H1 (cell line): ENCODE measurements around the gene SHMT1. TPM values are rescaled to one million over a fixed set of nuclear protein-coding genes. Genes with fewer than 3 reads are reported as not detected.

Experiments
- CTCF ChIA-PET: fragments of 300-600 bp; sonication (Branson Sonifier 250); formaldehyde crosslinking; loops from one replicate; lab custom pipeline; 2021; ENCODE audit not compliant: partially characterized antibody; lab: Charles Lee
- POLR2A ChIA-PET: fragments of 300-600 bp; sonication (Branson Sonifier 250); formaldehyde crosslinking; loops from one replicate; lab custom pipeline; 2021; ENCODE audit warnings: inconsistent platforms; ENCODE audit not compliant: partially characterized antibody; lab: Charles Lee
- DNase-seq, 2 experiments: peaks; one replicate each; pipeline versions ENCODE4 v3.0.0 to v3.0.0-alpha.2; 2010 to 2022; ENCODE audit warnings: low spot score in 2 of 2, low read depth in 1 of 2, mixed read lengths in 1 of 2
- FAIRE-seq: peaks from 2 replicates; lab custom pipeline; 2011; peaks lifted over from hg19 to GRCh38; lab: Jason Lieb, UNC
- H2AFZ ChIP-seq: 2 replicates; pipeline ENCODE4 v1.8.1; 2012; ENCODE audit warnings: low read length, inconsistent platforms
- H2AK5ac ChIP-seq: 2 replicates; pipeline ENCODE4 v1.6.1; 2013; ENCODE audit warnings: low read depth, low read length
- H2BK120ac ChIP-seq: replicated peaks from 2 replicates; pipeline ENCODE3; 2013; ENCODE audit warnings: low read depth, low read length, inconsistent platforms
- H2BK12ac ChIP-seq: 2 replicates; pipeline ENCODE4 v1.6.1; 2013; ENCODE audit warnings: low read depth, low read length
- H2BK15ac ChIP-seq: 2 replicates; pipeline ENCODE4 v1.6.1; 2013; ENCODE audit warnings: low read length
- H2BK20ac ChIP-seq: 2 replicates; pipeline ENCODE4 v1.6.1; 2013; ENCODE audit warnings: low read length
- H2BK5ac ChIP-seq: 2 replicates; pipeline ENCODE4 v1.6.1; 2013; ENCODE audit warnings: low read depth, low read length
- H3K14ac ChIP-seq: 2 replicates; pipeline ENCODE4 v1.6.1; 2013; ENCODE audit warnings: inconsistent platforms; ENCODE audit not compliant: insufficient read length
- H3K18ac ChIP-seq: 2 replicates; pipeline ENCODE4 v1.6.1; 2013; ENCODE audit warnings: low read length; ENCODE audit errors: extremely low read depth
- H3K23ac ChIP-seq: 2 replicates; pipeline ENCODE4 v1.6.1; 2013; ENCODE audit warnings: inconsistent platforms; ENCODE audit not compliant: insufficient read length
- H3K23me2 ChIP-seq: 2 replicates; pipeline ENCODE4 v1.6.1; 2013; ENCODE audit warnings: low read depth, low read length
- H3K27ac ChIP-seq: 2 replicates; pipeline ENCODE4 v1.6.1; 2011; ENCODE audit warnings: low read depth, low read length, inconsistent platforms
- H3K27me3 ChIP-seq, 4 experiments: replicated peaks in 1 of 4; 1 replicate in 1 of 4; 2 replicates in 3 of 4; pipeline versions ENCODE4 v1.6.1 to v1.8.1; 2011 to 2013; ENCODE audit warnings: low read length in 3 of 4, mild to moderate bottlenecking in 3 of 4, inconsistent platforms in 2 of 4, mixed read lengths in 2 of 4, moderate library complexity in 1 of 4; ENCODE audit not compliant: control insufficient read depth in 3 of 4, insufficient read depth in 3 of 4; ENCODE audit errors: extremely low read depth in 1 of 4
- H3K36me3 ChIP-seq, 4 experiments: 2 replicates each; pipeline versions ENCODE4 v1.6.1 to v1.8.1; 2011 to 2013; ENCODE audit warnings: mild to moderate bottlenecking in 4 of 4, low read length in 3 of 4, moderate library complexity in 2 of 4, control low read depth in 1 of 4, inconsistent platforms in 1 of 4; ENCODE audit not compliant: insufficient read depth in 4 of 4, control insufficient read depth in 2 of 4
- H3K4ac ChIP-seq: replicated peaks from 2 replicates; pipeline ENCODE3; 2013; ENCODE audit warnings: low read length, low read depth, mixed read lengths, inconsistent platforms; ENCODE audit not compliant: insufficient read length
- H3K4me1 ChIP-seq, 4 experiments: replicated peaks in 1 of 4; 1 replicate in 1 of 4; 2 replicates in 3 of 4; pipeline versions ENCODE4 v1.6.1 to v1.8.1; 2011 to 2013; ENCODE audit warnings: low read length in 3 of 4, inconsistent platforms in 2 of 4, mixed read lengths in 1 of 4; ENCODE audit not compliant: insufficient read depth in 4 of 4, control insufficient read depth in 3 of 4
- H3K4me2 ChIP-seq, 2 experiments: 2 replicates each; pipeline versions ENCODE4 v1.6.1 to v1.8.1; 2011 to 2013; ENCODE audit warnings: low read depth in 2 of 2, low read length in 2 of 2, control low read depth in 1 of 2, inconsistent platforms in 1 of 2, mild to moderate bottlenecking in 1 of 2; ENCODE audit not compliant: insufficient read depth in 1 of 2
- H3K4me3 ChIP-seq, 4 experiments: fragments of 200-600, 300-600 bp in 1 of 4; sonication (generic), shearing (Covaris generic), sonication (Bioruptor Twin) in 1 of 4; 2 replicates each; pipeline versions ENCODE4 v1.5.1 to v1.8.1; 2011 to 2016; ENCODE audit warnings: low read length in 4 of 4, low read depth in 3 of 4, control low read depth in 2 of 4, inconsistent platforms in 2 of 4, mild to moderate bottlenecking in 2 of 4, mixed read lengths in 1 of 4, moderate library complexity in 1 of 4; ENCODE audit not compliant: insufficient read depth in 2 of 4; ENCODE audit errors: extremely low read depth in 1 of 4
- H3K56ac ChIP-seq: replicated peaks from 2 replicates; pipeline ENCODE3; 2013; ENCODE audit warnings: low read depth, mild to moderate bottlenecking, mixed read lengths, low read length, inconsistent platforms; ENCODE audit not compliant: insufficient read length
- H3K79me1 ChIP-seq: 2 replicates; pipeline ENCODE4 v1.6.1; 2013; ENCODE audit warnings: low read depth, low read length, control low read depth
- H3K79me2 ChIP-seq, 2 experiments: 2 replicates each; pipeline versions ENCODE4 v1.6.1 to v1.8.1; 2012 to 2013; ENCODE audit warnings: low read length in 2 of 2, mild to moderate bottlenecking in 2 of 2, inconsistent platforms in 1 of 2; ENCODE audit not compliant: insufficient read depth in 2 of 2, control insufficient read depth in 1 of 2
- H3K9ac ChIP-seq, 4 experiments: replicated peaks in 1 of 4; 1 replicate in 1 of 4; 2 replicates in 3 of 4; pipeline versions ENCODE4 v1.6.1 to v1.8.1; 2011 to 2013; ENCODE audit warnings: low read depth in 3 of 4, low read length in 3 of 4, control low read depth in 2 of 4, mild to moderate bottlenecking in 2 of 4, moderate library complexity in 2 of 4, inconsistent platforms in 1 of 4; ENCODE audit errors: extremely low read depth in 1 of 4
- H3K9me3 ChIP-seq, 2 experiments: 2 replicates each; pipeline versions ENCODE4 v1.6.1 to v1.8.1; 2012 to 2013; ENCODE audit warnings: mild to moderate bottlenecking in 2 of 2, moderate library complexity in 2 of 2, control low read depth in 1 of 2, inconsistent platforms in 1 of 2, low read depth in 1 of 2, low read length in 1 of 2, mixed read lengths in 1 of 2; ENCODE audit not compliant: insufficient read depth in 2 of 2
- H4K20me1 ChIP-seq, 2 experiments: replicated peaks in 1 of 2; 2 replicates each; pipeline versions ENCODE3 to v1.8.1; 2011 to 2013; ENCODE audit warnings: inconsistent platforms in 2 of 2, low read length in 2 of 2, mild to moderate bottlenecking in 1 of 2; ENCODE audit not compliant: insufficient read depth in 2 of 2, control insufficient read depth in 1 of 2
- H4K5ac ChIP-seq: 2 replicates; pipeline ENCODE4 v1.6.1; 2013; ENCODE audit warnings: low read length, low read depth, mixed read lengths, inconsistent platforms; ENCODE audit not compliant: insufficient read length
- H4K8ac ChIP-seq: 2 replicates; pipeline ENCODE4 v1.8.0; 2013; ENCODE audit warnings: mild to moderate bottlenecking, moderate library complexity, low read length, inconsistent platforms; ENCODE audit not compliant: insufficient read depth; ENCODE audit errors: extremely low read depth
- H4K91ac ChIP-seq: replicated peaks from 2 replicates; pipeline ENCODE3; 2013; ENCODE audit warnings: low read length, mixed read lengths, inconsistent platforms; ENCODE audit not compliant: insufficient read length
- WGBS, 2 experiments: shearing (Covaris generic) in 1 of 2; methylation state at CpG; one replicate each; pipeline versions ENCODE4 v1.1.6 to v1.1.7; 2013 to 2015; ENCODE audit warnings: low lambda C conversion rate in 2 of 2, mixed read lengths in 2 of 2, inconsistent platforms in 1 of 2, low coverage in 1 of 2, missing lambda C conversion rate in 1 of 2; ENCODE audit not compliant: insufficient replicate concordance in 2 of 2, insufficient coverage in 1 of 2, insufficient read length in 1 of 2; ENCODE audit errors: extremely low coverage in 1 of 2, missing lambda C conversion rate in 1 of 2; 5-methylcytosine and 5-hydroxymethylcytosine counted together
- polyA plus RNA-seq, 7 experiments: library from polyadenylated mRNA; depleted of rRNA in 3 of 7; stranded (reverse) in 5 of 7; unstranded in 2 of 7; fragments of >200 nt in 5 of 7; fragments of 200-250 nt in 2 of 7; gene quantifications; 1 replicate in 5 of 7; 2 replicates in 1 of 7; 4 replicates in 1 of 7; pipeline versions ENCODE4 v1.2.1 to v1.2.3, GENCODE V29; 2011 to 2013; ENCODE audit warnings: missing spikeins in 2 of 7, mixed read lengths in 2 of 7
- total RNA-seq: library from RNA; stranded (reverse); fragmentation: NEBNext Ultra II Directional; extraction: Animal tissue kit (Norgen Biotek cat#: 25700); gene quantifications from 2 replicates; pipeline ENCODE4 v1.2.1, GENCODE V29; 2021

SHMT1 gene
- total and polyA plus RNA-seq, 2 of the 8 experiments (the other 6 are each of a cell fraction or from before 2014, with no cell fraction given) = 30.7 to 39.3 TPM

DNA sequence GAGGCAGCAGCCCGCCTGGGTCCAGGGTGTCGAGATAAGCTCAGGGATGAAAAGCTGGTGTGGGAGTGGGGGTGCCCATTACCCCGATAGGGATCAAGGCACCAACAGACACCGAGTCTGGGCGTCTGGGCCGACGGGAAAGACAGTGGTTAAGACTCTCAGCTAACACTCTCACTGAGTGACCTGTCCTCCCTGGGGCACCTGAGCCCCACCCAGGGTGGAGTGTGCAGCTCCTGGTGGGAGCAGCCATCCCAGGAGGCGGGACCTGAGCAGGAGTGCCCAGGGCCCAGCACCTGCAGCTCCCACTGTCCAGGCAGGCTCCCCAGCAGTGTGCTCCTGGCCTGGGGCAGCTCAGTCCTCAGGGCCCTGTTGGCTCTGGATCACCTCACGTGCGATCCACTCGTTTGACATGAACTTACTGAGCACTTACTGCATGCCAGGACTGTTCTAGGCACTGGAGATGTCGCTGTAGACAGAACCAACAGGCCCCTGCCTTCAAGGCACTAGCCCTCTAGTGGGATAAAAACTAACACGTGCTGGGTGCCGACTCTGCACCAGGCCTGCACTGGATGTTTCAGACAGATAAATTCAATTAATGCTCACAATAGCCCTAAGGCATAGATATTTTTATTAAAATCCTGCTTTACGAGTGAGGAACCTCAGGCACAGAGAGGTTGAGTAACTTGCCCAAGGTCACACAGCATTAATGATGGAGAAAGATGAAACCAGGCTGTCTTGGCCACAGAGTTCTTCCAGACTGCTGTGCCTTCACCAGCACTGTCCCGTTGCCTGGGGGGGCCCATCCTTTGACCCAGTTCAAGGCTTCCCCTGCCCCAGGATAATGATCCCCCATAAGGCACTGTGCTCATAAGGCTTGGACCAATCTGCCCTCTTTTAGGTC lies 16.1 kb upstream of the SHMT1 start:
- 89% methylated on average over 15 of the region's 16 CpGs; no CpG with 5 or more reads in 1 of the 2 experiments for WGBS, 2 experiments

More for the DNA sequence above, 16.1 kb upstream of the SHMT1 start:
- no peak overlapping the region for H2BK120ac ChIP-seq
- no peak overlapping the region for H2BK5ac ChIP-seq
- peaks cover 0 to 5% of the 10 kb centered on the region in 2 experiments; a peak in 1 of 4 replicates for H3K9me3 ChIP-seq
- no peak overlapping the region for H2AK5ac ChIP-seq
- H2AFZ ChIP-seq = no peak overlapping the region
- H3K79me2 ChIP-seq = no peaks in the 10 kb centered on the region
- DNase-seq = no peak
- no peak overlapping the region for H2BK15ac ChIP-seq
- H3K23ac ChIP-seq = no peak overlapping the region
- no peak overlapping the region for H2BK20ac ChIP-seq
- H2BK12ac ChIP-seq = no peak overlapping the region
- no peaks in the 10 kb centered on the region for H3K79me1 ChIP-seq
- no peaks in the 10 kb centered on the region for H3K36me3 ChIP-seq
- no peaks in the 10 kb centered on the region for H3K23me2 ChIP-seq
- ChIA-PET CTCF (no interaction called here), POLR2A (interaction anchor here (1.1 kb wide), 1 partner anchor 9 kb away, joined by 3 read pairs; no protein-coding TSS in a partner anchor)
- H3K18ac ChIP-seq = no peak overlapping the region
- no peak overlapping the region for H4K91ac ChIP-seq
- H3K4me2 ChIP-seq = no peak overlapping the region
- no peak overlapping the region for H3K4me3 ChIP-seq
- no peak overlapping the region for H3K27ac ChIP-seq
- H4K20me1 ChIP-seq = no peaks in the 10 kb centered on the region
- H3K56ac ChIP-seq = no peak overlapping the region
- FAIRE-seq = no peak
- no peak overlapping the region for H3K4ac ChIP-seq
- no peak overlapping the region for H4K5ac ChIP-seq
- H3K27me3 ChIP-seq = no peaks in the 10 kb centered on the region
- no peak overlapping the region for H3K9ac ChIP-seq
- no peak overlapping the region for H3K14ac ChIP-seq
- peak overlapping the region; percentile 51; the same call in 1 of the 2 replicates for H4K8ac ChIP-seq
- peaks cover 0 to 8% (median 2%) of the 10 kb centered on the region in 4 experiments; a peak in 2 of 7 replicates for H3K4me1 ChIP-seq
